Tibial nerve (tissue), 4 donors: ENCODE measurements around the gene SIVA1. TPM values are rescaled to one million over a fixed set of nuclear protein-coding genes. Genes with fewer than 3 reads are reported as not detected.

Experiments
- DNase-seq, 2 donors: peaks; one replicate each; pipeline ENCODE4 v3.0.0-alpha.2; 2019; ENCODE audit warnings: low spot score in 2 of 2
- H3K27ac ChIP-seq, 4 donors: fragments of 200-600 bp; sonication (generic) in 3 of 4; one replicate each; pipeline ENCODE4 v1.5.1; 2017 to 2019; ENCODE audit warnings: mild to moderate bottlenecking in 1 of 4
- H3K27me3 ChIP-seq, 2 donors: fragments of 200-600 bp; sonication (generic) in 1 of 2; one replicate each; pipeline versions ENCODE4 v1.5.1 to v1.6.0; 2017 to 2019
- H3K36me3 ChIP-seq, 3 donors: fragments of 200-600 bp; sonication (generic); one replicate each; pipeline ENCODE4 v1.5.1; 2018 to 2019
- H3K4me1 ChIP-seq, 4 donors: fragments of 200-600 bp; sonication (generic) in 3 of 4; one replicate each; pipeline ENCODE4 v1.5.1; 2017 to 2019
- H3K4me3 ChIP-seq, 4 donors: fragments of 200-600 bp; sonication (generic) in 3 of 4; one replicate each; pipeline ENCODE4 v1.5.1; 2017 to 2019; ENCODE audit warnings: mild to moderate bottlenecking in 1 of 4, moderate library complexity in 1 of 4
- H3K9me3 ChIP-seq, 4 donors: fragments of 200-600 bp; sonication (generic) in 3 of 4; one replicate each; pipeline ENCODE4 v1.5.1; 2017 to 2019
- CTCF ChIP-seq, 5 experiments: fragments of 200-600 bp in 3 of 5; fragments of 450-650 bp in 2 of 5; sonication (generic) in 3 of 5; IDR thresholded peaks; one replicate each; pipeline ENCODE4 v1.5.1; 2016 to 2019; ENCODE audit warnings: antibody characterized with exemption in 5 of 5, mild to moderate bottlenecking in 3 of 5, moderate library complexity in 2 of 5
- EP300 ChIP-seq, 2 donors: sonication (generic); formaldehyde crosslinking; IDR thresholded peaks; one replicate each; pipeline ENCODE4 v1.6.1; 2017; ENCODE audit warnings: antibody characterized with exemption in 2 of 2, mild to moderate bottlenecking in 1 of 2
- POLR2A ChIP-seq, 2 donors: fragments of 450-650 bp; IDR thresholded peaks; one replicate each; pipeline ENCODE4 v1.6.1; 2017; ENCODE audit warnings: antibody characterized with exemption in 2 of 2, mild to moderate bottlenecking in 2 of 2, moderate library complexity in 2 of 2
- whole genome bisulfite sequencing, 2 donors: methylation state at CpG; one replicate each; pipeline ENCODE4 v1.1.5; 2018; 5-methylcytosine and 5-hydroxymethylcytosine counted together
- total RNA-seq, 4 donors: library from RNA; depleted of rRNA; stranded (reverse); fragments of >200 nt; gene quantifications; one replicate each; pipeline ENCODE4 v1.1.0, GENCODE V29; 2016

The SIVA1 gene
- total RNA-seq, 4 donors from 2014 or later = 260 to 422 (median 378) TPM

- WGBS, 2 donors = 2 to 4% methylated on average over 25 to 33 of the region's 82 CpGs
- H3K9me3 ChIP-seq = no peaks in the 10 kb centered on the region
- H3K27me3 ChIP-seq = no peaks in the 10 kb centered on the region
- DNase-seq = peak; percentile 38 to 40
- peaks cover 0 to 49% (median 37%) of the 10 kb centered on the region in 4 donors for H3K4me1 ChIP-seq
- H3K36me3 ChIP-seq = peaks cover 0 to 24% (median 0%) of the 10 kb centered on the region in 3 donors
- H3K27ac ChIP-seq = peak within 1 kb of the TSS; percentile 59 to 78 (median 75)
- H3K4me3 ChIP-seq = peak within 1 kb of the TSS; percentile 55 to 70 (median 63)
- no peak for TF ChIP-seq EP300 (IDR thresholded peaks at IDR 0.05)
- TF ChIP-seq POLR2A (IDR thresholded peaks at IDR 0.05) = peak in 1 of 2 donors; percentile 32
- peak; percentile 88 to 96 (median 93) for TF ChIP-seq CTCF (IDR thresholded peaks at IDR 0.05)
Measured at GRCh38 chr14:104723651-104724406, 29.1 kb upstream of the SIVA1 start, which contains the start of gene ADSS1. Gene ADSS1 (plus strand): TSS chr14:104724229. CDS start chr14:104724271, 42 bp downstream.

GRCh38 chr14:104724407-104724980 is 28.5 kb upstream of the SIVA1 start:
- Histone ChIP-seq H3K27me3 (no peaks in the 10 kb centered on the region), H3K9me3 (no peaks in the 10 kb centered on the region), H3K27ac (peak overlapping the region in 3 of 4 donors; percentile 59 to 78 (median 74)), H3K4me3 (peak overlapping the region; percentile 55 to 70 (median 63)), H3K36me3 (peaks cover 0 to 18% (median 0%) of the 10 kb centered on the region in 3 donors), H3K4me1 (peaks cover 0 to 49% (median 37%) of the 10 kb centered on the region in 4 donors)
- TF ChIP-seq POLR2A (IDR thresholded peaks at IDR 0.05) (no peak), CTCF (IDR thresholded peaks at IDR 0.05) (no peak), EP300 (IDR thresholded peaks at IDR 0.05) (no peak)
- DNase-seq = no peak
- WGBS, 2 donors = 7 to 10% methylated on average over 12 to 15 of the region's 27 CpGs

GRCh38 chr14:104724981-104725771 is 27.8 kb upstream of the SIVA1 start:
- peaks cover 0 to 49% (median 37%) of the 10 kb centered on the region in 4 donors for H3K4me1 ChIP-seq
- H3K36me3 ChIP-seq = peaks cover 0 to 11% (median 0%) of the 10 kb centered on the region in 3 donors
- H3K27ac ChIP-seq = peak overlapping the region in 3 of 4 donors; percentile 30 to 78 (median 49)
- H3K27me3 ChIP-seq = no peaks in the 10 kb centered on the region
- 35 to 38% methylated on average over 10 to 15 of the region's 24 CpGs for WGBS, 2 donors
- TF ChIP-seq CTCF (IDR thresholded peaks at IDR 0.05) = peak in 2 of 5 experiments; percentile 15 to 21
- no peak for TF ChIP-seq POLR2A (IDR thresholded peaks at IDR 0.05)
- peak overlapping the region; percentile 0 to 70 (median 63) for H3K4me3 ChIP-seq
- DNase-seq = no peak
- H3K9me3 ChIP-seq = no peaks in the 10 kb centered on the region

GRCh38 chr14:104725772-104726548 is 27.0 kb upstream of the SIVA1 start:
- TF ChIP-seq EP300 (IDR thresholded peaks at IDR 0.05) (no peak), POLR2A (IDR thresholded peaks at IDR 0.05) (no peak), CTCF (IDR thresholded peaks at IDR 0.05) (peak in 1 of 5 experiments; percentile 11)
- WGBS, 2 donors = 72 to 77% methylated on average over 15 to 23 of the region's 25 CpGs
- no peak overlapping the region for H3K4me3 ChIP-seq
- H3K27ac ChIP-seq = peak overlapping the region in 2 of 4 donors; percentile 49 to 78
- H3K9me3 ChIP-seq = no peaks in the 10 kb centered on the region
- no peaks in the 10 kb centered on the region for H3K27me3 ChIP-seq
- H3K36me3 ChIP-seq = peaks cover 0 to 8% (median 0%) of the 10 kb centered on the region in 3 donors
- H3K4me1 ChIP-seq = peaks cover 0 to 49% (median 37%) of the 10 kb centered on the region in 4 donors
- DNase-seq = no peak
